Endothelial cell of umbilical vein (primary cell): ENCODE data around the gene FGR.

Experiments used
- POLR2AphosphoS5 ChIP-seq: IDR thresholded peaks from 2 replicates; pipeline ENCODE4 v1.6.1; 2012; ENCODE audit warnings: low read depth, mild to moderate bottlenecking, control low read depth, low read length, moderate library complexity; ENCODE audit not compliant: insufficient read depth
- TF ChIP-seq, protein P1 (sequence below), 2 donors: IDR thresholded peaks; 1 replicate in 1 of 2; 2 replicates in 1 of 2; pipeline ENCODE4 v1.5.1; 2011; ENCODE audit warnings: low read length in 2 of 2, mild to moderate bottlenecking in 2 of 2, moderate library complexity in 2 of 2, control low read depth in 1 of 2, inconsistent platforms in 1 of 2, low read depth in 1 of 2; ENCODE audit not compliant: insufficient read depth in 1 of 2; ENCODE audit errors: extremely low read depth in 1 of 2

DNA sequence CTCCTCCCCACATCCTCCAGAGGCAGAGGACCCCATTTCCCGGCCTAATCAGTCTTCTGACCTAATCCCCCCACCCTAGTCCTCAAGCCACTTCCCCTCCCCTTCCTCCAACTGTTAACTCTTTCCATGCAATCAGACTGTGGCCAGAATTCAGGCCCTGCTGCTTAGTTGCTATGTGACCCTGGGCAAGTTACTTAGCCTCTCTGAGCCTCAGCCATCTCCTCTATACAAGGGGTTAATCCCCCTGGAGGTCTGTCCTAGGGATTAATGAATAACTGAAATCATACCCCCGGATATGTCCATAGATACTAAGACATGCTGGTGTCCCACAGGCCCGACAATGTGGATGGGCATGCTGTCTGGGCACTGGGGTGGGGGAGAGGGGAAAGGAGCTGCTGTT is 49.3 kb downstream of the FGR start:
- no peak for TF ChIP-seq POLR2AphosphoS5
- TF ChIP-seq, protein P1, sequence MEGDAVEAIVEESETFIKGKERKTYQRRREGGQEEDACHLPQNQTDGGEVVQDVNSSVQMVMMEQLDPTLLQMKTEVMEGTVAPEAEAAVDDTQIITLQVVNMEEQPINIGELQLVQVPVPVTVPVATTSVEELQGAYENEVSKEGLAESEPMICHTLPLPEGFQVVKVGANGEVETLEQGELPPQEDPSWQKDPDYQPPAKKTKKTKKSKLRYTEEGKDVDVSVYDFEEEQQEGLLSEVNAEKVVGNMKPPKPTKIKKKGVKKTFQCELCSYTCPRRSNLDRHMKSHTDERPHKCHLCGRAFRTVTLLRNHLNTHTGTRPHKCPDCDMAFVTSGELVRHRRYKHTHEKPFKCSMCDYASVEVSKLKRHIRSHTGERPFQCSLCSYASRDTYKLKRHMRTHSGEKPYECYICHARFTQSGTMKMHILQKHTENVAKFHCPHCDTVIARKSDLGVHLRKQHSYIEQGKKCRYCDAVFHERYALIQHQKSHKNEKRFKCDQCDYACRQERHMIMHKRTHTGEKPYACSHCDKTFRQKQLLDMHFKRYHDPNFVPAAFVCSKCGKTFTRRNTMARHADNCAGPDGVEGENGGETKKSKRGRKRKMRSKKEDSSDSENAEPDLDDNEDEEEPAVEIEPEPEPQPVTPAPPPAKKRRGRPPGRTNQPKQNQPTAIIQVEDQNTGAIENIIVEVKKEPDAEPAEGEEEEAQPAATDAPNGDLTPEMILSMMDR (IDR thresholded peaks at IDR 0.05; ENCODE audit: extremely low read depth in 1 of 2, insufficient read depth in 1 of 2, low read depth in 1 of 2, low read length in 2 of 2): no peak
